GM19395 (cell line): ENCODE data around the gene TSPAN17.

Experiments used
- ATAC-seq: cut with Tn5 transposase; IDR thresholded peaks from one replicate; pipeline ENCODE4 v1.9.1; 2021; ENCODE audit warnings: mild to moderate bottlenecking, moderate library complexity; ENCODE audit not compliant: unreplicated experiment

TSPAN17 gene

DNA sequence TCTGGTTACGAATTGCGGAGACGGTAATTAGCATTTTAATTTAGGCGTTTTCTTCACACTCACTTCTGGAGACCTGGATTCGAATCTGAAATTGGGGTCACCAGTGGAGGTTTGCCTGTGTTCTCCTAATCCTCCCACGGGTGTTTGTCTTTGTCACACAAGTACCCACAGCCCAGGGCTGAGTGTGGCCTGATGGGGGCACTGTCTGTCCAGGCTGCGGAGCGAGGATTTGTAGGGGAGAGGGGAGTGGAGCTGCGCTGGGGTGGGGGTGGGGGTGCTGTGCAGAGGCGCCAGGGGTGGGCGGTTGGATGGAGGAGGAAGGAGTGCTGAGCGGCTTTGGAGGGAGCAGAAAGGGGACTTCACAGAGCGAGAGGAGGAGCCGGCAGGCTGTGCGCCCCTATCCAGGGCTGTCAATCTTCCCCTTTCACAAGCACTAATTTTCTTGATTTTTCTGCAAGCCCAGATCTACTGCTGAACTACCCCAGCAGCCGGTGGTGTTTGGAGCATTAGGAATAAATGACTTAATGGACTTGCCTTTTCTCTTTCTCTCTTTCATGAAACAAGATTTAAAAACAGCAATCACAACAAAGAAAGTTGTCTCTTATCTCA, 53.1 kb downstream of the TSPAN17 start:
- ATAC-seq, result no peak

DNA sequence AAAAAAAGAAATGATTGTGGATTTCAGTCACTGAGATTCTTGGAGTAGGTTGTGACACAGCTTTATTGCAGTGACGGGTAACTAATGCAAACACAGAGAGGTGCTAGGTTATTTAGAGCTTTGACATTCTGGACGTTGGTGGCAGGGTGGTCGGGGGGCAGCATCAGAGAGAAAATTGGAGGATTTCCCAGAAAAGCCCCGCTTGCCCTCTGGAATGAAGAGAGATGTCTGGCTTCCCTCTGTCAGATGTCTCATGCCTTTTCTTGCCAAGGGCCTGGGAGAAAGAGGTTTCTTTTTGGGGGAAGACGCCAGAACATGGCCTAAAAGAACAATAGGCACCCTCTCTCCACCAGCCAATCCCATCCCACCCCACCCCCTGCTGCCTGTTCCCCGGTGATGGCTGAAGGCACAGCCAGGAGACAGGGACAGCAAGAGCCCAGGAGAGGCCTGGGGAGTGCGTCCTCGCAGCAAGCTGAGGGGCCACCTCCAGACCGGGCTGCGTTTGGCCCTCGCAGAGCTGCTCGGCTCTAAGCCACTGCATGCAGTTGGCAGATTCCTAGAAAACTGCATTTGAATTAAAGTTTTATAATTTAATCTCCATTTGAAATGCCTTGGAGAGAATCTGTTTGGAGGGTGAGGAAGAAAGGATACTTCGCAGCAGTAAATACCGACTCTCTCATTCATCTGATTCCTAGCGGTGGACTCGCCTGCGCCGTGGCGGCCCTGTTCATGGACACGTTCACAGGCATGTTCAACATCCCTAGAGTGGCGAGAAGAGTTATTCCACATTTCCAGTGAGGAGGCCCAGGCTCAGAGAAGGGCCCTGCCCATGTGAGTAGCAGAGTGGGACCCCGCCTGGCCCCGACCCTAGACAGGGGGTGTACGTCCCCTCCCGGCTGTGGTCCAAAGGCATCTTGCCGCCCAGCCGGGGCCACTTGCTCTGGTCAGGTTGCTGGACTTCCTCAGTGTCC, 55.7 kb downstream of the TSPAN17 start:
- ATAC-seq, result no peak

DNA sequence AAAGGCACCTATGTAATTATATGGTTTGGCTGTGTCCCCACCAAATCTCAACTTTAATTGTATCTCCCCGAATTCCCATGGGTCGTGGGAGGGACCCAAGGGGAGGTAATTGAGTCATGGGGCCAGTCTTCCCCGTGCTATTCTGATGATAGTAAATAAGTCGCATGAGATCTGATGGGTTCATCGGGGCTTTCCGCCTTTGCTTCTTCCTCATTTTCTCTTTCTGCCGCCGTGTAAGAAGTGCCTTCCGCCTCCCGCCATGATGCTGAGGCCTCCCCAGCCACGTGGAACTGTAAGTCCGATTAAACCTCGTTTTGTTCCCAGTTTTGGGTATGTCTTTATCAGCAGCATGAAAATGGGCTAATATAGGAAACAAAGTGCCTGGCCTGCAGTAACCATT, 56.6 kb downstream of the TSPAN17 start:
- no peak for ATAC-seq

DNA sequence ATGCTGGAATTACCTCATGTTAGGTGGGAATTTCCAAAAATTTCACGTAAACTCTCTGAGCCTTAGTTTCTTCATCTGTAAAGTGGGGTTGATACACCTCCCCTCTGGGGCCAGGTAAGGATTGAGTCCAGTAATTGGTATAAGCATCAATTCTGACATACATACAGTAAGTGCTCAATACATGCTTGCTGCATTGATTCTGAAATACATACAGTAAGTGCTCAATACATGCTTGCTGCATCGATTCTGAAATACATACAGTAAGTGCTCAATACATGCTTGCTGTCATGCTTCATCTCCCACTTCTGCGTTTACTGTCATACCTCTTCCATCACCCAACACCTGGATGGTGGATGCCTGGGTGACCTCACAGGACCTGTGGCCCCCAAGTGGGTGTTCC, 57.1 kb downstream of the TSPAN17 start:
- ATAC-seq, result no peak

DNA sequence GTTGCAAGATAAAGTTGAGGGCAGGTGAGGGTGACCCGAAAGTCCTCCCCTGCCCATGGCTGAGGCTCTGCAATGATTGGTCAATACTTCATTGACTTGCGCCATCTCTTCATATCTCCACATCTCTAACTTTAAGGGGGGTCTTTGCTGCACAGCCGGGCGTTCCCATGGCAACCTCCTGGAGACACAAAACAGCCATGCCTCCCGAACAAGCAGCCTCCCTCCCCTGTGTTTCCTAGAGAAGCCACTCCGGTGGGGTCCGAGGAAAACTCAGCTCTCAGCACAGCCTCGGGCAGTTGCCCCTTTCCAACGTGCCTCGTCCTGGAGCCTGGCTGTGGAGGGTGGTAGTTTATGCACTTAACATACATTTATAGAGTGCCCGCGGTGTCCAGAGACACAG, 57.5 kb downstream of the TSPAN17 start:
- no peak for ATAC-seq
